GM13976 (cell line): Measurements from ENCODE around the gene SPDYE1.
A peak's percentile ranks its signal among the peaks of the same experiment; 100 is the strongest.
"Not testable (repeated sequence)": the region's sequence is repeated elsewhere in the genome, so short reads cannot be mapped to it uniquely, and the experiment has no call there.

ENCODE experiments used
- DNase-seq: peaks from one replicate; pipeline ENCODE4 v3.0.0; 2012; ENCODE audit warnings: low spot score
- in situ Hi-C: fragments of 300-500 bp; cut with MboI; formaldehyde crosslinking; loops from one replicate; pipeline ENCODE4 v1.12.0; 2022; ENCODE audit warnings: low sequenced_read_pairs, mixed read lengths, inconsistent platforms; ENCODE audit not compliant: unreplicated experiment
- TF ChIP-seq, protein P1 (sequence below): IDR thresholded peaks from 2 replicates; pipeline ENCODE4 v1.5.1; 2012; ENCODE audit warnings: borderline replicate concordance, mild to moderate bottlenecking; ENCODE audit not compliant: insufficient read depth; ENCODE audit errors: extremely low read depth, missing control alignments, control extremely low read depth

Gene SPDYE1, protein sequence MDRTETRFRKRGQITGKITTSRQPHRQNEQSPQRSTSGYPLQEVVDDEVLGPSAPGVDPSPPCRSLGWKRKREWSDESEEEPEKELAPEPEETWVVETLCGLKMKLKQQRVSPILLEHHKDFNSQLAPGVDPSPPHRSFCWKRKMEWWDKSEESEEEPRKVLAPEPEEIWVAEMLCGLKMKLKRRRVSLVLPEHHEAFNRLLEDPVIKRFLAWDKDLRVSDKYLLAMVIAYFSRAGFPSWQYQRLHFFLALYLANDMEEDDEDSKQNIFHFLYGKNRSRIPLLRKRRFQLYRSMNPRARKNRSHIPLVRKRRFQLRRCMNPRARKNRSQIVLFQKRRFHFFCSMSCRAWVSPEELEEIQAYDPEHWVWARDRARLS

DNA sequence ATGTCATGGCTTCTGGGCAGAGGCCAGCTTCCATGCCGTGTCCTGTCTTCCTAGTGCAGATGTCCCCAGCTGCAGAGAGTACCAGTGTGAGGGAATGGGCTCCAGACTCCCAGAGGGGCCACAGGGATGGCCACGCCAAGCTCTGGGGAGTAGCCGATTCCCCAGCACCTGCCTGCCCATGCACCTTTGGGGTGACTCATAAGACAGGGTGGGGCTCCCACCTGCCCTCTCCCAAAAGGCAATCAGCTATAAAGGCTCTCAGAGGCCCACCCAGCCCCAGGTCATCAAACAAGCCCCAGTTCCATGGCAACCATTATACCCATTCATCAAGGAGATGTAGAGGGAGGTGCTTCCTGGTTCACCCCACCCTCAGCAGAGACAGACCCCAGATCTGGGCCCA, at the start of gene SPDYE1:
Gene SPDYE1, plus strand, starts transcription at position 366 of the 400 bp plus-strand sequence. CDS start 2,053 bp downstream, outside the sequence.
- DNase-seq, in situ Hi-C loops: not testable (repeated sequence)

DNA sequence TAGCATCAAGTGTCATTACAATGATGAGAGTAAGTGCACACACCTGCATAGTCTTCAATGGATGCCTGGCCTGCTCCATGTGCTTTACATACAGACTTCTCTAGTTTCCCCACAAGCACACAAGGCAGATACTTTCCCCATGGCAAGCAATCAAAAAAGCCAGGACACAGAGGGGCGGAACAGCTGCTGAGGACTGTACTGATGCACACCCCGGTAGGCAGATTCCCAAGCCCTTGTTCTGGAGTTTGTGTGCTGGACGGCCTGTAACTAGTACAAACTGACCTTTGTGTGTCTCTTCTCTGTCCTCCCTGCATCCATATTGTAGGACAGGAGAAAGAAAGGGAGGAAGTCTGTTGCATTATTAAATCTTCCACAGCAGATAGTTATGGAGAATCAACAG, 45.7 kb upstream of the SPDYE1 start:
- DNase-seq = no peak
- TF ChIP-seq, protein P1, sequence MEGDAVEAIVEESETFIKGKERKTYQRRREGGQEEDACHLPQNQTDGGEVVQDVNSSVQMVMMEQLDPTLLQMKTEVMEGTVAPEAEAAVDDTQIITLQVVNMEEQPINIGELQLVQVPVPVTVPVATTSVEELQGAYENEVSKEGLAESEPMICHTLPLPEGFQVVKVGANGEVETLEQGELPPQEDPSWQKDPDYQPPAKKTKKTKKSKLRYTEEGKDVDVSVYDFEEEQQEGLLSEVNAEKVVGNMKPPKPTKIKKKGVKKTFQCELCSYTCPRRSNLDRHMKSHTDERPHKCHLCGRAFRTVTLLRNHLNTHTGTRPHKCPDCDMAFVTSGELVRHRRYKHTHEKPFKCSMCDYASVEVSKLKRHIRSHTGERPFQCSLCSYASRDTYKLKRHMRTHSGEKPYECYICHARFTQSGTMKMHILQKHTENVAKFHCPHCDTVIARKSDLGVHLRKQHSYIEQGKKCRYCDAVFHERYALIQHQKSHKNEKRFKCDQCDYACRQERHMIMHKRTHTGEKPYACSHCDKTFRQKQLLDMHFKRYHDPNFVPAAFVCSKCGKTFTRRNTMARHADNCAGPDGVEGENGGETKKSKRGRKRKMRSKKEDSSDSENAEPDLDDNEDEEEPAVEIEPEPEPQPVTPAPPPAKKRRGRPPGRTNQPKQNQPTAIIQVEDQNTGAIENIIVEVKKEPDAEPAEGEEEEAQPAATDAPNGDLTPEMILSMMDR = no peak
- in situ Hi-C loops = no loop called here

DNA sequence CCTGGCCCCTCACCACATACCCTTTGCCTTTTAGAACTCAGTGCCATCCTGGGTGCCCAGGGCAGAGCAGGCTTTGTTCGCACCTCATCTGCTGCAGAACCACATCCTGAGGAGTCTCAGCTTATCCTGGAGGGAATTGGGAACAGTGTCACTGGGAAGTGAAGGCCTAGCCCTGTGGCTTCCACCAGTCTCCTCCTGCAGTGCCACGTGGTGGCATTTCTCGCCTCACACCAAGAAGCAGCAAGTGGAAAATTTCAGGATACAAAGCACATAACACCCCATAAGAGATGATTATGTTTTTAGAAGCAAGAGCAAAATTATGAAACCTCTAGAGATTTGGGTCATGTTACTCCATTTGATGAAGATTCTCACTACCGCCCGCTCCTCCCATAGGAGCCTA, 44.6 kb upstream of the SPDYE1 start:
- in situ Hi-C loops = no loop called here
- TF ChIP-seq, protein P1 = no peak
- no peak for DNase-seq

DNA sequence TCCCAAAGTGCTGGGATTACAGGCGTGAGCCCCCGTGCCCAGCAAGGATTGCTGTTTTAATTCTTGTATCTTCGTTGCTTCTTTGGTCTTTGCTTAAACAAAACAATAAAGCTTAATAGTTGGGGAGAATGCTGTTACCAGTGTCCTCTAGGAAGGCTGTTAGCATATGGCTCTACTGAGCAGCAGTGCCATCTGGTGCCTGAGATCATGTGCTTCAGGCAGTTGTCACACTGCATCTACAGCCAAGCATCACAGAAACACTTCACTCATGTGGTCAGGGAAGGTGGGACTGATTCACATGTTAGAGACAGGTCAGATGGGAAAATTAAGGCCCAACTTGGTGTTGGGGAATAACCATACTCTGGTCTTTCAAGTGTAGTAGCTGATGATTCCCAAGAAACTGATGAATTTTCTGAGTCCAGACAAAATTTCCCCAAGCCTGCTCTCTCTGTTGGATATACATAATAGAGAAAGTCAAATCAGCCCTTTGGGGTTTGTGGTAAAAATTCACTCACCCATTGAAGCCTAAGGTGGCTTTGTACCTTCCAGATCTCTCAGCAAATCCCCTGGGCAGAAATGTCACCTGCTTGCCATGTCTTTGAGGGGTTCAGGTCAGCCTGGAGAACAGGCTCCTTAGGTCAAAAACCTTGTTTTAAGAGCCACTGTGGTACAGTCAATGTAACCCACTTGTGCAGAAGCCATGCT, 43.0 kb upstream of the SPDYE1 start:
- TF ChIP-seq, protein P1 = peak; percentile 42
- in situ Hi-C loops = no loop called here
- DNase-seq = peak; percentile 61

DNA sequence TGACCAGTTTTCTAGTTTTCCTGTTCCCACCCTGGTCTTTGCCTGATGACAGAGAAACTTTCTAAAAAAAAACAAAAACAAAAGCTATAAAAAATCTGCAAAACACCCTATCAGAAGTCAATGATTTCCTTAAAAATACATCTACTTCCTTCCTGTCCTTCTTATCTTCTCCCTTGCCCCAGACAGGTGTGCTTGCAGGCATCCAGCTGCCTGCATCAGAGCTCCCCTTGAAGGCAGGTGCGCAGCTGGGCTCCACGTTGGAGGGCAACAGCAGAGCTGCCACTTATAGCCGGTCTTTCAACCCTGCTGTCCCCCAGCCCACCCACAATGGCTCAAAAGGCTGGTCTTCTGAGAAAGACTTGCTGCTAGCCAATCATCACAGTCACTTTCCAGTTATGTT, 41.7 kb upstream of the SPDYE1 start:
- TF ChIP-seq, protein P1 = no peak
- in situ Hi-C loops = no loop called here
- no peak for DNase-seq

DNA sequence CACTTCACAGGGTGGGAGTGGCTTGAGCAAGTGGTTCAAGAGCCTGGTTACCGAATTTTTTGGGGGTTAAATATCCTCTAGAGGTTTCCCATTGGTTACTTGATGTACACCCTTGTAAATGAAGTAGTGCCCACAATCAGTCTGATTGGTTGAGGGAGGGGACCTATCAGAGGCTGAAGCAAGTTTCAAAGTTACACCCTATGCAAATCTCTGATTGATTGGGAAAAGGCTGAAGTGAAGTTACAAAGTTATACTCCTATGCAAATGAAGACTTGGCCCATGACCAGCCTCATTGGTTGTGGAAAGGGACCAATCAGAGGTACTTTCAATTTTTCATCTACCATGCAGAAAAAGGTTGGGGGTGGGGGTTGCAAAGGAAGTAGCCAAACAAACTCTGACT, 36.8 kb upstream of the SPDYE1 start:
- no peak for DNase-seq
- in situ Hi-C loops = no loop called here
- TF ChIP-seq, protein P1 = no peak

DNA sequence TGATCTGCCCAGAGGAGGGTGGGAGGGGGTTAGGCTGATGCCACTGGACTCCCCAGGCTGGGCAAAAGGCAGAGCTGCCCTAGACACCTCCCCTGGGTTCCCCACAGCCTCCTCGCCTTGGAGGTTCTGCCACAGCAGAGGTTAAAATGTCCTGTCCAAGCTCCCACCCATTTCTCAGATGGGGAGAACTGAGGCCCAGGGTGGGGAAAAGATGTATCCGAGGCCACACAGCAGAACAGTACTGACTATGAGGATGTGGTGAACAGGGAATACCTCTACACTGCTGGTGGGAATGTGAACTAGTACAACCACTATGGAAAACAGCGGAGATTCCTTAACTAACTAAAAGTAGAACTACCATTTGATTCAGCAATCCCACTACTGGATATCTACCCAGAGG, 31.3 kb upstream of the SPDYE1 start:
- DNase-seq, in situ Hi-C loops: not testable (repeated sequence)

DNA sequence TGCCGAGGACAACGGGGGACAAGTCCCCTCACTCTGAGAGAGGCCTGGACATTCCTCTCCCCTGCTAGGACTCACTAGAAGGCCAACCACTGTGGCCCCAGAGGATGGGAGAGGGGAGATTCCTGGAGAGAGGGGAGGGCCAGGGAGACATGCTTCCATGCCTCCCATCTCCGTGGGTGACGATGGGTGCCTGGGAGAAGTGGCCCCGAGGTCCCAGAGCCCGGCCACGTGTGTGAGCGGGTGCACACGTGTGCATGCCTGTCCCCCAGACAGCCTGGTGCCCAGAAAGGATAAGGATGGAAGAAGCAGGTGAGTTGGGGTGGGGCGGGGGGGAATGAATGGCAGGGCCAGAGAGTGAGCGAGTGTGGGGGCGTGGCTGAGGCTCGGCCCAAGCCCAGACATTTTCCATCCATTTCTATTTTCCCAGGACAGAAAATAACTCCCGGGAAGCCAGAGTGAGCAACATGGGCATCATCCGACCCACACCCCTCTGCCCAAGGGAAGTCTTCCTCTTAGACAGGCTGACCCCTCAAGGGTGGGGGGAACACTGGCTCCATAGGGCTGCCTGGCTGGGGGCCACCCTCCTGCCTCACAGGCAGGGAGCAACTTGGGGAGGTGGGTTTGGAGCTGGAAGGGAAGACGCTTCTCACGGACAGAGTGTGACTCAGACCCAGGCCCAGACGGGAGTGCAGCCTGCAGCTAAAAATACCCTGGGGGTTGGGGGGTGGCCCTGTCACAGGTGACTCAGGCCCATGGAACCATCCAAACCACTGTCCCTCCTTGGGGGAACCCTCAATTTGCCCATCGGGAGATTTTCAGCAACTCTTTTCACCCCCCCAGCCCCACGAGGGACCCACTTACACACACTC, 29.3 kb upstream of the SPDYE1 start:
- in situ Hi-C loops, DNase-seq: not testable (repeated sequence)

DNA sequence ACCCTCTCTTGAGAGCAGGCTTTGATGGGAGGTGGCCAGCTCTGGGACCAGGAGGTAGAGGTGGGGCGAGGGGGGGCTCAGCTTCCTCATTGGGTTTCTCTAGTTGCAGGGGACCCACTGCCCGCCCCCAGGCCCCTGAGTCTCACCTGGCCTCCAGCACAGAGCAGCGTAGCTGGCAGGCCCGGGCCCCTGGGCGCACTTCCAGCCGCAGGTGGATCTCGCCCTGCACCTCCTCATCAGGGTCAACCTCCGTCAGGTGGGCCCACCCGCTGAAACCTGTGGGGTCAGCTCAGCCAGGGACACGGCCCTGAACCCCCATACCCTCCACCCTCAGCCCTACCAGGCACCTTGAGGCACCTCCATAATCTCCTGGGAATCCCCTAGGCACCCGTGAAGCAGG, 28.1 kb upstream of the SPDYE1 start:
- DNase-seq, in situ Hi-C loops: not testable (repeated sequence)

DNA sequence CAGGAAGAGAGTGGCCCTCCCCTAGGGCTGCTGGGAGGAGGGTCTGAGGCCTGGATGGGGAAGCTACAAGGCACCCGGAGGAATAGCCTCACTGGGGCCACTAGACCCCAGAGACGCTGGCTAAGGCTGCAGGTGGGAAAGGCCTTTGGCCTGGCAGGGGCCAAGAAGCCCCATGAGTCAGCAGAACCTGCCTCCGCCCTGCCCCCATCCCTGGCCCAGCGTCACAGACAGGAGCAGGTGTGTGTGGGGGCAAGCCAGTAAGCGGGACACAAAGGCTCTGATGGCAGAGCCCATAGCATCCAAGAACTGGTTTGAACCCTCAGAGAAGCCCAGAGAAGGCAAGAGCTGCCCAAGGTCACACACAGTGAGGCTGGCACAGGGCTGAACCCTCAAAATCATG, 27.0 kb upstream of the SPDYE1 start:
- DNase-seq, in situ Hi-C loops: not testable (repeated sequence)

DNA sequence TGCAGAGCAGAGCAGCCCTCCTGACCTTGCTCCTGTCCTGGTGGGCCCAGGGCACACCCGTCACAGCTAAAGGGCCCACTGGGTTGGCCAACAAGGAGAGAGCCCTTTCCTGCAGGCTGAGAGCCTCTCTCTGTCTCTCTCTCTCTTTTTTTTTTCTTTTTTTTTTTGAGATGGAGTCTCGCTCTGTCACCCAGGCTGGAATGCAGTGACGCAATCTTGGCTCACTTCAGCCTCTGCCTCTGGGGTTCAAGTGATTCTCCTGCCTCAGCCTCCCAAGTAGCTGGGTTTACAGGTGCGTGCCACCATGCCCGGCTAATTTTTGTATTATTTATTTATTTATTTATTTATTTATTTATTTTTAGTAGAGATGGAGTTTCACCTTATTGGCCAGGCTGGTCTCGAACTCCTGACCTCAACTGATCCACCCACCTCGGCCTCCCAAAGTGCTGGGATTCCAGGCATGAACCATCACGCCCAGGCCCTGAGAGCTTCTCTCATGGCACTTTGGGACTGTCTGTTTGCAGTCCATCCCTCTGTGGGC, 23.6 kb upstream of the SPDYE1 start:
- DNase-seq, in situ Hi-C loops: not testable (repeated sequence)
